K562 (cell line): Measurements from ENCODE around the gene ANKEF1. TPM values are rescaled to one million over a fixed set of nuclear protein-coding genes. Genes with fewer than 3 reads are reported as not detected.

Experiments
- HSF4 ChIP-seq: fragments of 250-450 bp; sonication (Bioruptor Pico); IDR thresholded peaks from 2 replicates; pipeline ENCODE4 v2.1.2; 2022; ENCODE audit warnings: mild to moderate bottlenecking, moderate library complexity, borderline replicate concordance
- KAT8 ChIP-seq: fragments of 450-650 bp; IDR thresholded peaks from 2 replicates; pipeline ENCODE4 v1.6.1; 2016; ENCODE audit warnings: low read depth, mild to moderate bottlenecking
- MCM3 ChIP-seq: fragments of 450-650 bp; IDR thresholded peaks from 2 replicates; pipeline ENCODE4 v1.6.1; 2016
- NCOA1 ChIP-seq: fragments of 450-650 bp; IDR thresholded peaks from 2 replicates; pipeline ENCODE4 v1.6.1; 2016; ENCODE audit warnings: low read depth
- RBM22 ChIP-seq: fragments of 200-400 bp; formaldehyde crosslinking; IDR thresholded peaks from 2 replicates; pipeline ENCODE4 v1.6.1; 2018; ENCODE audit warnings: low read length, low read depth; ENCODE audit not compliant: poor library complexity, severe bottlenecking
- RFX1 ChIP-seq: fragments of 450-650 bp; IDR thresholded peaks from 2 replicates; pipeline ENCODE4 v1.6.1; 2016; ENCODE audit warnings: mild to moderate bottlenecking, moderate library complexity
- SAP30 ChIP-seq: fragments of 200-600 bp; sonication (generic); IDR thresholded peaks from 2 replicates; pipeline ENCODE4 v1.6.1; 2012; ENCODE audit warnings: borderline replicate concordance, low read depth, mild to moderate bottlenecking, moderate library complexity, low read length, control low read depth, inconsistent platforms; ENCODE audit not compliant: insufficient read depth, poor library complexity, severe bottlenecking
- ZFP91 ChIP-seq: sonication (generic); formaldehyde crosslinking; IDR thresholded peaks from 2 replicates; pipeline ENCODE4 v1.8.0; 2022; ENCODE audit warnings: mild to moderate bottlenecking, missing genetic modification reagents
- ZNF253 ChIP-seq: fragments of 250-450 bp; sonication (Bioruptor Pico); conservative IDR thresholded peaks from 2 replicates; pipeline ENCODE4 v1.6.1; 2021; ENCODE audit warnings: mild to moderate bottlenecking
- polyA plus RNA-seq, 8 experiments: library from polyadenylated mRNA; depleted of rRNA in 4 of 8; stranded (reverse) in 5 of 8; unstranded in 3 of 8; fragments of >200 nt; fragmentation: Nextera tagmentation in 2 of 8; fragmentation: Illumina TruSeq in 1 of 8; extraction: Ambion mirVana in 2 of 8; extraction: Trizol in 1 of 8; gene quantifications; 2 replicates each; pipeline versions ENCODE4 v1.2.1 to v1.2.3, GENCODE V29; 2011 to 2014; ENCODE audit warnings: inconsistent platforms in 1 of 8, missing spikeins in 1 of 8
- total RNA-seq, 7 experiments: library from RNA; depleted of rRNA in 6 of 7; stranded (reverse); fragments of >200 nt in 6 of 7; fragmentation: Illumina TruSeq in 2 of 7; extraction: Trizol in 2 of 7; gene quantifications; 2 replicates each; pipeline versions ENCODE4 v1.2.1 to v1.2.3, GENCODE V29; 2011 to 2021; ENCODE audit warnings: low replicate concordance in 1 of 7
- TF ChIP-seq, protein P1 (sequence below), 3 experiments: fragments of 200-800 bp in 1 of 3; sonication (Bioruptor generic) in 1 of 3; sonication (generic) in 1 of 3; formaldehyde crosslinking in 1 of 3; IDR thresholded peaks; 2 replicates each; pipeline versions ENCODE4 v1.6.1 to v1.8.0; 2016 to 2022; ENCODE audit warnings: mild to moderate bottlenecking in 2 of 3, missing compliant biosample characterization in 2 of 3, missing genetic modification characterization in 2 of 3, missing genetic modification reagents in 1 of 3
- TF ChIP-seq, protein P2 (sequence below): fragments of 200-600 bp; sonication (generic); IDR thresholded peaks from one replicate; pipeline ENCODE4 v1.6.1; 2012; ENCODE audit warnings: mild to moderate bottlenecking, low read depth, low read length, inconsistent platforms

ANKEF1 gene
- total and polyA plus RNA-seq, 9 of the 15 experiments (the other 6 are each of a cell fraction or from before 2014, with no cell fraction given): 0.35 to 2.1 (median 1.7) TPM

DNA sequence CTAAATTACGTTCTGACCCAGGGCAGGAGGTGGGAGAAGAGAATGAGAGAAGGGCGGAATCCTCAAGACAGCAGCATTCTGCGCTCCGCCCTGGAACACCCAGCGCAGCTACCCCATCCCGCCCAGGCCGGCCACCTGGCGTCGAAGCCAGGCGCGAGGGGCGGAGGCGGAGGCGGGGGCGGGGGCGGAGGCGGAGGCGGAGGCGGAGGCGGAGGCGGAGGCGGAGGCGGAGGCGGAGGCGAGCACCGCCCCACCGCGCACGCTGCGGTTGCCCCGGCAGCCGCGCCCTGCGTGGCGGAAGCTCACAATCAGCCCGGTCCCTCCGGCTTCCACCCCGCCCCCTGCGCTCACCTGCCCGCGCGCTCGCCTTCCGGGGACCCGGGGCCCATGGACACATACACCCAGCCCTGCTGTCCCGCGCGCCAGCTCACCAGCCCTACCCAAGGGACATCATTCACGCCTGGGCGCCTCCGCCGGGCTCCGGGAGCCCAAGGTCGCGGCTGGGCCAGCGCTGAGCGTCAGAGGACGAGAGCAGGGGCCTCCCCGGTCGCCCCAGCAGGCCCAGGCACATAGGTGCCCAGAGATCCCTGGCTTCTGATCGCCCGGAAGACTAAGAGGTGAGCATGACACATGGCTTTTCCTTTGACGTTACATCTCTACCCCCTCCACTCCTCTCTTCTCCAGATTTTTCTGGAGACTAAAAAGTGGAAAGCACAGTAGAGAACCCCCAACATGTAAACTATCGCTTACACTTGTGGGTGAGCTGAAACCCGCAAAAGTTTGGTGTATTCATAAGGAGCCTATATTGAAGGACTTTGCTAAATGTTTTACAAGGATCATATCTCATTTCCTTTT lies at the start of gene ANKEF1 (continued):
- TF ChIP-seq, protein P1, sequence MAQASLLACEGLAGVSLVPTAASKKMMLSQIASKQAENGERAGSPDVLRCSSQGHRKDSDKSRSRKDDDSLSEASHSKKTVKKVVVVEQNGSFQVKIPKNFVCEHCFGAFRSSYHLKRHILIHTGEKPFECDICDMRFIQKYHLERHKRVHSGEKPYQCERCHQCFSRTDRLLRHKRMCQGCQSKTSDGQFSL (CRISPR knock-in tag; IDR thresholded peaks at IDR 0.05): no peak
- TF ChIP-seq, protein P1 (tag; IDR thresholded peaks at IDR 0.05): no peak
- no peak for TF ChIP-seq KAT8
- no peak for TF ChIP-seq RBM22
- no peak for TF ChIP-seq ZFP91 (CRISPR knock-in tag)
- TF ChIP-seq MCM3: no peak
- TF ChIP-seq NCOA1: no peak; the same call in 1 of the 2 replicates
- peak; percentile 51 for TF ChIP-seq RFX1
- no peak for TF ChIP-seq HSF4 (CRISPR knock-in tag)
- TF ChIP-seq SAP30: no peak
- TF ChIP-seq ZNF253: no peak
- TF ChIP-seq, protein P2, sequence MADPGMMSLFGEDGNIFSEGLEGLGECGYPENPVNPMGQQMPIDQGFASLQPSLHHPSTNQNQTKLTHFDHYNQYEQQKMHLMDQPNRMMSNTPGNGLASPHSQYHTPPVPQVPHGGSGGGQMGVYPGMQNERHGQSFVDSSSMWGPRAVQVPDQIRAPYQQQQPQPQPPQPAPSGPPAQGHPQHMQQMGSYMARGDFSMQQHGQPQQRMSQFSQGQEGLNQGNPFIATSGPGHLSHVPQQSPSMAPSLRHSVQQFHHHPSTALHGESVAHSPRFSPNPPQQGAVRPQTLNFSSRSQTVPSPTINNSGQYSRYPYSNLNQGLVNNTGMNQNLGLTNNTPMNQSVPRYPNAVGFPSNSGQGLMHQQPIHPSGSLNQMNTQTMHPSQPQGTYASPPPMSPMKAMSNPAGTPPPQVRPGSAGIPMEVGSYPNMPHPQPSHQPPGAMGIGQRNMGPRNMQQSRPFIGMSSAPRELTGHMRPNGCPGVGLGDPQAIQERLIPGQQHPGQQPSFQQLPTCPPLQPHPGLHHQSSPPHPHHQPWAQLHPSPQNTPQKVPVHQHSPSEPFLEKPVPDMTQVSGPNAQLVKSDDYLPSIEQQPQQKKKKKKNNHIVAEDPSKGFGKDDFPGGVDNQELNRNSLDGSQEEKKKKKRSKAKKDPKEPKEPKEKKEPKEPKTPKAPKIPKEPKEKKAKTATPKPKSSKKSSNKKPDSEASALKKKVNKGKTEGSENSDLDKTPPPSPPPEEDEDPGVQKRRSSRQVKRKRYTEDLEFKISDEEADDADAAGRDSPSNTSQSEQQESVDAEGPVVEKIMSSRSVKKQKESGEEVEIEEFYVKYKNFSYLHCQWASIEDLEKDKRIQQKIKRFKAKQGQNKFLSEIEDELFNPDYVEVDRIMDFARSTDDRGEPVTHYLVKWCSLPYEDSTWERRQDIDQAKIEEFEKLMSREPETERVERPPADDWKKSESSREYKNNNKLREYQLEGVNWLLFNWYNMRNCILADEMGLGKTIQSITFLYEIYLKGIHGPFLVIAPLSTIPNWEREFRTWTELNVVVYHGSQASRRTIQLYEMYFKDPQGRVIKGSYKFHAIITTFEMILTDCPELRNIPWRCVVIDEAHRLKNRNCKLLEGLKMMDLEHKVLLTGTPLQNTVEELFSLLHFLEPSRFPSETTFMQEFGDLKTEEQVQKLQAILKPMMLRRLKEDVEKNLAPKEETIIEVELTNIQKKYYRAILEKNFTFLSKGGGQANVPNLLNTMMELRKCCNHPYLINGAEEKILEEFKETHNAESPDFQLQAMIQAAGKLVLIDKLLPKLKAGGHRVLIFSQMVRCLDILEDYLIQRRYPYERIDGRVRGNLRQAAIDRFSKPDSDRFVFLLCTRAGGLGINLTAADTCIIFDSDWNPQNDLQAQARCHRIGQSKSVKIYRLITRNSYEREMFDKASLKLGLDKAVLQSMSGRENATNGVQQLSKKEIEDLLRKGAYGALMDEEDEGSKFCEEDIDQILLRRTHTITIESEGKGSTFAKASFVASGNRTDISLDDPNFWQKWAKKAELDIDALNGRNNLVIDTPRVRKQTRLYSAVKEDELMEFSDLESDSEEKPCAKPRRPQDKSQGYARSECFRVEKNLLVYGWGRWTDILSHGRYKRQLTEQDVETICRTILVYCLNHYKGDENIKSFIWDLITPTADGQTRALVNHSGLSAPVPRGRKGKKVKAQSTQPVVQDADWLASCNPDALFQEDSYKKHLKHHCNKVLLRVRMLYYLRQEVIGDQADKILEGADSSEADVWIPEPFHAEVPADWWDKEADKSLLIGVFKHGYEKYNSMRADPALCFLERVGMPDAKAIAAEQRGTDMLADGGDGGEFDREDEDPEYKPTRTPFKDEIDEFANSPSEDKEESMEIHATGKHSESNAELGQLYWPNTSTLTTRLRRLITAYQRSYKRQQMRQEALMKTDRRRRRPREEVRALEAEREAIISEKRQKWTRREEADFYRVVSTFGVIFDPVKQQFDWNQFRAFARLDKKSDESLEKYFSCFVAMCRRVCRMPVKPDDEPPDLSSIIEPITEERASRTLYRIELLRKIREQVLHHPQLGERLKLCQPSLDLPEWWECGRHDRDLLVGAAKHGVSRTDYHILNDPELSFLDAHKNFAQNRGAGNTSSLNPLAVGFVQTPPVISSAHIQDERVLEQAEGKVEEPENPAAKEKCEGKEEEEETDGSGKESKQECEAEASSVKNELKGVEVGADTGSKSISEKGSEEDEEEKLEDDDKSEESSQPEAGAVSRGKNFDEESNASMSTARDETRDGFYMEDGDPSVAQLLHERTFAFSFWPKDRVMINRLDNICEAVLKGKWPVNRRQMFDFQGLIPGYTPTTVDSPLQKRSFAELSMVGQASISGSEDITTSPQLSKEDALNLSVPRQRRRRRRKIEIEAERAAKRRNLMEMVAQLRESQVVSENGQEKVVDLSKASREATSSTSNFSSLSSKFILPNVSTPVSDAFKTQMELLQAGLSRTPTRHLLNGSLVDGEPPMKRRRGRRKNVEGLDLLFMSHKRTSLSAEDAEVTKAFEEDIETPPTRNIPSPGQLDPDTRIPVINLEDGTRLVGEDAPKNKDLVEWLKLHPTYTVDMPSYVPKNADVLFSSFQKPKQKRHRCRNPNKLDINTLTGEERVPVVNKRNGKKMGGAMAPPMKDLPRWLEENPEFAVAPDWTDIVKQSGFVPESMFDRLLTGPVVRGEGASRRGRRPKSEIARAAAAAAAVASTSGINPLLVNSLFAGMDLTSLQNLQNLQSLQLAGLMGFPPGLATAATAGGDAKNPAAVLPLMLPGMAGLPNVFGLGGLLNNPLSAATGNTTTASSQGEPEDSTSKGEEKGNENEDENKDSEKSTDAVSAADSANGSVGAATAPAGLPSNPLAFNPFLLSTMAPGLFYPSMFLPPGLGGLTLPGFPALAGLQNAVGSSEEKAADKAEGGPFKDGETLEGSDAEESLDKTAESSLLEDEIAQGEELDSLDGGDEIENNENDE: no peak
